ENCODE data around the gene FHIT. TPM values are rescaled to one million over a fixed set of nuclear protein-coding genes. Genes with fewer than 3 reads are reported as not detected.

The FHIT gene
- total and polyA plus RNA-seq, 2 donors from 2014 or later = 20.2 to 61.2 TPM

GRCh38 chr3:60269829-60270266, 981.4 kb downstream of the FHIT start:
- no peaks in the 10 kb centered on the region for H3K27me3 ChIP-seq (ENCODE audit: control insufficient read depth, insufficient read depth, low read length)
- no peak overlapping the region for H3K4me3 ChIP-seq (ENCODE audit: low read length in 3 of 3)
- no peak for TF ChIP-seq CTCF (IDR thresholded peaks at IDR 0.05; ENCODE audit: borderline replicate concordance, extremely low read depth, insufficient read depth)
- H3K36me3 ChIP-seq (ENCODE audit: control insufficient read depth in 2 of 3, insufficient read depth in 3 of 3, low read length in 3 of 3) = no peaks in the 10 kb centered on the region
- no peaks in the 10 kb centered on the region for H3K9me3 ChIP-seq (ENCODE audit: control insufficient read depth in 2 of 3, insufficient read depth in 1 of 3, low read length in 3 of 3)
- FAIRE-seq (no peak), DNase-seq (no peak)
- no peaks in the 10 kb centered on the region for H3K4me1 ChIP-seq (ENCODE audit: control insufficient read depth in 2 of 3, insufficient read depth in 2 of 3, low read depth in 1 of 3, low read length in 3 of 3)
- no peak overlapping the region for H3K27ac ChIP-seq (ENCODE audit: low read depth in 2 of 2, low read length in 2 of 2)
- intact Hi-C loops (cut with DNase I) = no loop called here
- no peak overlapping the region for H3K9ac ChIP-seq (ENCODE audit: low read length in 3 of 3)

- Histone ChIP-seq H3K27ac (ENCODE audit: low read depth in 2 of 2, low read length in 2 of 2) (no peak overlapping the region), H3K4me1 (ENCODE audit: control insufficient read depth in 2 of 3, insufficient read depth in 2 of 3, low read depth in 1 of 3, low read length in 3 of 3) (no peaks in the 10 kb centered on the region), H3K27me3 (ENCODE audit: control insufficient read depth, insufficient read depth, low read length) (no peaks in the 10 kb centered on the region), H3K4me3 (ENCODE audit: low read length in 3 of 3) (no peak overlapping the region), H3K9ac (ENCODE audit: low read length in 3 of 3) (no peak overlapping the region), H3K36me3 (ENCODE audit: control insufficient read depth in 2 of 3, insufficient read depth in 3 of 3, low read length in 3 of 3) (no peaks in the 10 kb centered on the region), H3K9me3 (ENCODE audit: control insufficient read depth in 2 of 3, insufficient read depth in 1 of 3, low read length in 3 of 3) (no peaks in the 10 kb centered on the region)
- no peak for FAIRE-seq
- TF ChIP-seq CTCF (IDR thresholded peaks at IDR 0.05; ENCODE audit: borderline replicate concordance, extremely low read depth, insufficient read depth) = no peak
- DNase-seq = no peak
- intact Hi-C loops (cut with DNase I) = no loop called here
Observed at GRCh38 chr3:60269377-60269776, 981.9 kb downstream of the FHIT start.

- Histone ChIP-seq H3K36me3 (ENCODE audit: control insufficient read depth in 2 of 3, insufficient read depth in 3 of 3, low read length in 3 of 3) (no peaks in the 10 kb centered on the region), H3K9me3 (ENCODE audit: control insufficient read depth in 2 of 3, insufficient read depth in 1 of 3, low read length in 3 of 3) (peaks cover 0 to 3% (median 0%) of the 10 kb centered on the region in 3 donors), H3K4me3 (ENCODE audit: low read length in 3 of 3) (no peak overlapping the region), H3K4me1 (ENCODE audit: control insufficient read depth in 2 of 3, insufficient read depth in 2 of 3, low read depth in 1 of 3, low read length in 3 of 3) (no peaks in the 10 kb centered on the region), H3K9ac (ENCODE audit: low read length in 3 of 3) (no peak overlapping the region), H3K27me3 (ENCODE audit: control insufficient read depth, insufficient read depth, low read length) (no peaks in the 10 kb centered on the region), H3K27ac (ENCODE audit: low read depth in 2 of 2, low read length in 2 of 2) (no peak overlapping the region)
- intact Hi-C loops (cut with DNase I) = no loop called here
- no peak for FAIRE-seq
- no peak for TF ChIP-seq CTCF (IDR thresholded peaks at IDR 0.05; ENCODE audit: borderline replicate concordance, extremely low read depth, insufficient read depth)
- DNase-seq = no peak
Observed at GRCh38 chr3:60268123-60268522, 983.1 kb downstream of the FHIT start.

GRCh38 chr3:60266444-60266843, 984.8 kb downstream of the FHIT start:
- TF ChIP-seq CTCF (IDR thresholded peaks at IDR 0.05; ENCODE audit: borderline replicate concordance, extremely low read depth, insufficient read depth) = no peak
- intact Hi-C loops (cut with DNase I) = no loop called here
- H3K4me3 ChIP-seq (ENCODE audit: low read length in 3 of 3) = no peak overlapping the region
- FAIRE-seq (no peak), DNase-seq (no peak)
- H3K9ac ChIP-seq (ENCODE audit: low read length in 3 of 3) = no peak overlapping the region
- H3K4me1 ChIP-seq (ENCODE audit: control insufficient read depth in 2 of 3, insufficient read depth in 2 of 3, low read depth in 1 of 3, low read length in 3 of 3) = no peaks in the 10 kb centered on the region
- H3K27me3 ChIP-seq (ENCODE audit: control insufficient read depth, insufficient read depth, low read length) = no peaks in the 10 kb centered on the region
- no peaks in the 10 kb centered on the region for H3K36me3 ChIP-seq (ENCODE audit: control insufficient read depth in 2 of 3, insufficient read depth in 3 of 3, low read length in 3 of 3)
- no peak overlapping the region for H3K27ac ChIP-seq (ENCODE audit: low read depth in 2 of 2, low read length in 2 of 2)
- H3K9me3 ChIP-seq (ENCODE audit: control insufficient read depth in 2 of 3, insufficient read depth in 1 of 3, low read length in 3 of 3) = peaks cover 0 to 5% (median 0%) of the 10 kb centered on the region in 3 donors

Data from kidney (tissue), 14 donors.